K562 (cell line): ENCODE measurements around the gene PI4KA. TPM values are rescaled to one million over a fixed set of nuclear protein-coding genes. Genes with fewer than 3 reads are reported as not detected.

Experiments used
- ATAC-seq: fragments of 200-7000 bp; cut with Tn5 transposase; 3 replicates; pipeline ENCODE4 v1.9.1; 2020; ENCODE audit warnings: moderate library complexity
- BruUV-seq: library from RNA; stranded (reverse); fragments of 400-500 nt; replicated peaks from 2 replicates; lab custom pipeline; 2021; lab: Mats Ljungman, UMichigan
- CTCF ChIA-PET: fragments of 300-600 bp; formaldehyde crosslinking; extraction: SDS; loops from one replicate; lab custom pipeline; 2021; ENCODE audit warnings: low intra/inter-chr PET ratio; lab: Yijun Ruan, JAX
- POLR2A ChIA-PET: fragments of 300-600, 350-650 bp; sonication (Branson Sonifier 250); formaldehyde crosslinking; extraction: SDS; loops from one replicate; lab custom pipeline; 2021; ENCODE audit warnings: antibody characterized with exemption, inconsistent platforms; lab: Yijun Ruan, JAX
- DNase-seq, 4 experiments: peaks; one replicate each; pipeline versions ENCODE4 v3.0.0 to v3.0.0-alpha.2; 2011 to 2018; ENCODE audit warnings: low spot score in 3 of 4, mixed read lengths in 3 of 4; ENCODE audit errors: extremely low read depth in 1 of 4
- FAIRE-seq: peaks from 2 replicates; lab custom pipeline; 2011; peaks lifted over from hg19 to GRCh38; lab: Jason Lieb, UNC
- H2AFZ ChIP-seq: 2 replicates; pipeline ENCODE4 v1.6.0; 2011; ENCODE audit warnings: low read depth, low read length, control low read depth, inconsistent platforms
- H3K27ac ChIP-seq: fragments of 200-600 bp; 3 replicates; pipeline ENCODE4 v1.8.0; 2011; ENCODE audit warnings: low read depth, mild to moderate bottlenecking, control low read depth, inconsistent platforms, low read length, moderate library complexity, mixed read lengths; ENCODE audit errors: extremely low read depth
- H3K27me3 ChIP-seq, 2 experiments: fragments of 300-600 bp in 1 of 2; 2 replicates in 1 of 2; 3 replicates in 1 of 2; pipeline versions ENCODE4 v1.6.0 to v1.8.0; 2011; ENCODE audit warnings: inconsistent platforms in 2 of 2, low read length in 2 of 2, mild to moderate bottlenecking in 1 of 2, mixed read lengths in 1 of 2, moderate library complexity in 1 of 2; ENCODE audit not compliant: control insufficient read depth in 2 of 2, insufficient read depth in 2 of 2
- H3K36me3 ChIP-seq: fragments of 300-600 bp; 3 replicates; pipeline ENCODE4 v1.8.0; 2011; ENCODE audit warnings: mild to moderate bottlenecking, low read length, inconsistent platforms; ENCODE audit not compliant: control insufficient read depth, insufficient read depth
- H3K4me1 ChIP-seq, 2 experiments: fragments of 200-600 bp in 1 of 2; replicated peaks in 1 of 2; 2 replicates in 1 of 2; 3 replicates in 1 of 2; pipeline versions ENCODE4 v1.5.1 to v1.8.0; 2011; ENCODE audit warnings: inconsistent platforms in 2 of 2, low read length in 2 of 2, mild to moderate bottlenecking in 1 of 2, mixed read lengths in 1 of 2, moderate library complexity in 1 of 2; ENCODE audit not compliant: control insufficient read depth in 2 of 2, insufficient read depth in 2 of 2
- H3K4me2 ChIP-seq: 2 replicates; pipeline ENCODE4 v1.6.1; 2011; ENCODE audit warnings: low read length, control low read depth, inconsistent platforms, mixed read lengths; ENCODE audit not compliant: insufficient read depth
- H3K4me3 ChIP-seq: fragments of 200-600 bp; sonication (generic), shearing (Covaris generic); 2 replicates; pipeline ENCODE4 v1.5.1; 2016; ENCODE audit warnings: control low read depth, inconsistent platforms
- H3K79me2 ChIP-seq: fragments of 200-600 bp; 3 replicates; pipeline ENCODE4 v1.8.0; 2011; ENCODE audit warnings: low read length, inconsistent platforms; ENCODE audit not compliant: control insufficient read depth, insufficient read depth
- H3K9ac ChIP-seq, 2 experiments: 2 replicates each; pipeline versions ENCODE4 v1.6.0 to v1.6.1; 2011; ENCODE audit warnings: low read depth in 2 of 2, low read length in 2 of 2, control low read depth in 1 of 2, inconsistent platforms in 1 of 2, mild to moderate bottlenecking in 1 of 2, mixed read lengths in 1 of 2; ENCODE audit not compliant: insufficient read depth in 1 of 2
- H3K9me1 ChIP-seq: one replicate; pipeline ENCODE4 v1.6.0; 2011; ENCODE audit warnings: inconsistent platforms, mild to moderate bottlenecking, low read length, moderate library complexity; ENCODE audit not compliant: control insufficient read depth, insufficient read depth
- H3K9me3 ChIP-seq: replicated peaks from 2 replicates; pipeline ENCODE4 v1.5.1; 2011; ENCODE audit warnings: low read depth, low read length, inconsistent platforms; ENCODE audit not compliant: control insufficient read depth, insufficient read depth
- H4K20me1 ChIP-seq: replicated peaks from 2 replicates; pipeline ENCODE4 v1.6.1; 2011; ENCODE audit warnings: low read length, inconsistent platforms, mixed read lengths; ENCODE audit not compliant: control insufficient read depth, insufficient read depth
- FOS ChIP-seq: IDR thresholded peaks from 3 replicates; pipeline ENCODE4 v1.6.1; 2011; ENCODE audit not compliant: insufficient read length; ENCODE audit errors: extremely low read depth
- HDAC1 ChIP-seq, 2 experiments: fragments of 450-650 bp; IDR thresholded peaks; 2 replicates each; pipeline ENCODE4 v1.6.1; 2016 to 2017; ENCODE audit warnings: inconsistent platforms in 1 of 2, mild to moderate bottlenecking in 1 of 2, moderate library complexity in 1 of 2
- IRF2 ChIP-seq: sonication (generic); formaldehyde crosslinking; IDR thresholded peaks from 2 replicates; pipeline ENCODE4 v1.8.1; 2022; ENCODE audit warnings: mild to moderate bottlenecking, missing genetic modification reagents
- MED1 ChIP-seq: sonication (generic); formaldehyde crosslinking; IDR thresholded peaks from 2 replicates; pipeline ENCODE4 v1.8.1; 2023; ENCODE audit warnings: missing genetic modification reagents, borderline replicate concordance
- MYC ChIP-seq, 2 experiments: fragments of 250-450 bp in 1 of 2; sonication (Bioruptor Pico) in 1 of 2; IDR thresholded peaks; 2 replicates each; pipeline versions ENCODE4 v1.5.1 to v1.6.1; 2012 to 2021; ENCODE audit warnings: low read depth in 2 of 2, borderline replicate concordance in 1 of 2, improper control_type of control experiment in 1 of 2, low read length in 1 of 2, mild to moderate bottlenecking in 1 of 2, moderate library complexity in 1 of 2
- PHTF2 ChIP-seq: fragments of 250-450 bp; sonication (Bioruptor Pico); IDR thresholded peaks from 2 replicates; pipeline ENCODE4 v1.5.0; 2021; ENCODE audit warnings: mild to moderate bottlenecking
- PTTG1 ChIP-seq: fragments of 450-650 bp; IDR thresholded peaks from 2 replicates; pipeline ENCODE4 v1.6.1; 2016; ENCODE audit warnings: low read depth, mild to moderate bottlenecking, missing genetic modification characterization, missing compliant biosample characterization
- RBBP5 ChIP-seq: fragments of 200-600 bp; sonication (generic); IDR thresholded peaks from 2 replicates; pipeline ENCODE4 v1.6.1; 2012; ENCODE audit warnings: borderline replicate concordance, mild to moderate bottlenecking, low read length, control low read depth, inconsistent platforms; ENCODE audit not compliant: insufficient read depth, poor library complexity, severe bottlenecking
- RBM15 ChIP-seq: fragments of 200-400 bp; formaldehyde crosslinking; IDR thresholded peaks from 2 replicates; pipeline ENCODE4 v1.6.1; 2018; ENCODE audit warnings: mild to moderate bottlenecking, low read length, moderate library complexity; ENCODE audit not compliant: insufficient read depth
- SIN3B ChIP-seq: fragments of 450-650 bp; IDR thresholded peaks from 2 replicates; pipeline ENCODE4 v1.6.1; 2017; ENCODE audit warnings: low read depth, mild to moderate bottlenecking, moderate library complexity
- SMAD2 ChIP-seq: fragments of 150-350 bp; IDR thresholded peaks from 2 replicates; pipeline ENCODE4 v1.6.1; 2014; ENCODE audit warnings: low read depth, mild to moderate bottlenecking, low read length
- SMARCB1 ChIP-seq: IDR thresholded peaks from 2 replicates; pipeline ENCODE4 v1.6.1; 2011; ENCODE audit warnings: improper control_type of control experiment, low read depth; ENCODE audit not compliant: insufficient read length
- SMARCE1 ChIP-seq: fragments of 450-650 bp; IDR thresholded peaks from 2 replicates; pipeline ENCODE4 v1.7.1; 2016; ENCODE audit warnings: mild to moderate bottlenecking
- SOX6 ChIP-seq: fragments of 450-650 bp; IDR thresholded peaks from 2 replicates; pipeline ENCODE4 v1.6.1; 2014; ENCODE audit warnings: mild to moderate bottlenecking
- TCFL5 ChIP-seq: fragments of 250-450 bp; sonication (Bioruptor Pico); conservative IDR thresholded peaks from 2 replicates; pipeline ENCODE4 v1.6.1; 2021; ENCODE audit warnings: mild to moderate bottlenecking, moderate library complexity, matching md5 sums
- ZBTB1 ChIP-seq: sonication (generic); formaldehyde crosslinking; IDR thresholded peaks from 2 replicates; pipeline ENCODE4 v1.8.1; 2023; ENCODE audit warnings: missing genetic modification reagents, low read depth, mild to moderate bottlenecking, borderline replicate concordance
- ZBTB26 ChIP-seq: fragments of 450-650 bp; formaldehyde crosslinking; IDR thresholded peaks from 2 replicates; pipeline ENCODE4 v1.4.0; 2022; ENCODE audit warnings: missing genetic modification characterization
- ZBTB8A ChIP-seq: fragments of 450-650 bp; IDR thresholded peaks from 2 replicates; pipeline ENCODE4 v1.6.1; 2018; ENCODE audit warnings: mild to moderate bottlenecking, moderate library complexity; ENCODE audit not compliant: partially characterized antibody
- ZNF507 ChIP-seq: conservative IDR thresholded peaks from 2 replicates; pipeline ENCODE4 v1.6.1; 2017; ENCODE audit warnings: missing genetic modification characterization, missing compliant biosample characterization
- ZNF551 ChIP-seq: fragments of 250-450 bp; sonication (Bioruptor Pico); IDR thresholded peaks from 2 replicates; pipeline ENCODE4 v1.5.0; 2021; ENCODE audit warnings: mild to moderate bottlenecking, moderate library complexity
- ZNF778 ChIP-seq: fragments of 450-650 bp; formaldehyde crosslinking; IDR thresholded peaks from 2 replicates; pipeline ENCODE4 v1.4.0; 2020; ENCODE audit warnings: mild to moderate bottlenecking, moderate library complexity
- ZNF79 ChIP-seq: fragments of 250-450 bp; sonication (Bioruptor Pico); IDR thresholded peaks from 2 replicates; pipeline ENCODE4 v1.4.0; 2020; ENCODE audit warnings: low read depth, mild to moderate bottlenecking, moderate library complexity
- WGBS: fragments of 100-300 bp; shearing (Covaris generic); methylation state at CpG from one replicate; pipeline ENCODE4 v1.1.6; 2016; ENCODE audit warnings: low coverage, mixed read lengths; ENCODE audit not compliant: insufficient coverage; ENCODE audit errors: missing lambda C conversion rate; 5-methylcytosine and 5-hydroxymethylcytosine counted together
- in situ Hi-C: fragments of 300-500 bp; cut with MboI; formaldehyde crosslinking; loops from 4 replicates; pipeline ENCODE4 v1.15.0; 2018; ENCODE audit warnings: inconsistent platforms, mixed read lengths
- intact Hi-C: fragments of 100-400 bp; cut with micrococcal nuclease; formaldehyde crosslinking; loops from 2 replicates; pipeline ENCODE4 v1.14.2; 2022
- polyA plus RNA-seq, 8 experiments: library from polyadenylated mRNA; depleted of rRNA in 4 of 8; stranded (reverse) in 5 of 8; unstranded in 3 of 8; fragments of >200 nt; fragmentation: Nextera tagmentation in 2 of 8; fragmentation: Illumina TruSeq in 1 of 8; extraction: Ambion mirVana in 2 of 8; extraction: Trizol in 1 of 8; gene quantifications; 2 replicates each; pipeline versions ENCODE4 v1.2.1 to v1.2.3, GENCODE V29; 2011 to 2014; ENCODE audit warnings: inconsistent platforms in 1 of 8, missing spikeins in 1 of 8
- total RNA-seq, 7 experiments: library from RNA; depleted of rRNA in 6 of 7; stranded (reverse); fragments of >200 nt in 6 of 7; fragmentation: Illumina TruSeq in 2 of 7; extraction: Trizol in 2 of 7; gene quantifications; 2 replicates each; pipeline versions ENCODE4 v1.2.1 to v1.2.3, GENCODE V29; 2011 to 2021; ENCODE audit warnings: low replicate concordance in 1 of 7

Gene PI4KA
- total and polyA plus RNA-seq, 9 of the 15 experiments (the other 6 are each of a cell fraction or from before 2014, with no cell fraction given): 7.3 to 187 (median 84.7) TPM

GRCh38 chr22:20756846-20757245 lies 101.8 kb downstream of the PI4KA start:
- Histone ChIP-seq H3K4me1 (peaks cover 0 to 3% of the 10 kb centered on the region in 2 experiments; a peak in 1 of 5 replicates), H3K9me1 (no peaks in the 10 kb centered on the region), H3K79me2 (no peaks in the 10 kb centered on the region), H3K27me3 (no peaks in the 10 kb centered on the region), H3K27ac (no peak overlapping the region), H2AFZ (no peak overlapping the region), H3K9ac (no peak overlapping the region), H4K20me1 (no peaks in the 10 kb centered on the region), H3K4me3 (no peak overlapping the region), H3K9me3 (no peaks in the 10 kb centered on the region), H3K36me3 (peaks cover 38% of the 10 kb centered on the region), H3K4me2 (no peak overlapping the region)
- CTCF ChIA-PET: no interaction called here
- DNase-seq (no peak), ATAC-seq (no peak), FAIRE-seq (no peak)
- POLR2A ChIA-PET: interaction anchor here (1.0 to 3.9 kb wide), 4 partner anchors 9 to 18 kb away, joined by 4 to 27 read pairs (median 14); partner anchors contain the start of gene SERPIND1
- intact Hi-C loops (no loop called here), in situ Hi-C loops (no loop called here)
- no TSS peak for BruUV-seq
- WGBS: 80% methylated on average over 3 of the region's 3 CpGs
- TF ChIP-seq SMARCB1: no peak
- TF ChIP-seq IRF2: 0 out of 2 replicates have a peak, but pooled peaks have one; percentile 37
- TF ChIP-seq TCFL5: no peak
- TF ChIP-seq ZBTB1 (CRISPR knock-in tag): no peak
- no peak for TF ChIP-seq SMARCE1
- TF ChIP-seq SIN3B: no peak
- no peak for TF ChIP-seq FOS
- no peak for TF ChIP-seq ZNF507 (tag)
- TF ChIP-seq SOX6: no peak
- no peak for TF ChIP-seq HDAC1 (IDR thresholded peaks at IDR 0.05)
- peak; percentile 17; the same call in 1 of the 2 replicates for TF ChIP-seq SMAD2
- no peak for TF ChIP-seq ZNF79 (CRISPR knock-in tag)
- TF ChIP-seq PHTF2 (CRISPR knock-in tag): no peak
- no peak for TF ChIP-seq ZNF551 (CRISPR knock-in tag)
- TF ChIP-seq ZBTB8A: no peak
- no peak for TF ChIP-seq MED1 (CRISPR knock-in tag)
- no peak for TF ChIP-seq PTTG1 (tag)
- TF ChIP-seq MYC (IDR thresholded peaks at IDR 0.05; ENCODE audit: low read depth, low read length): no peak
- peak; percentile 71; the same call in 1 of the 2 replicates for TF ChIP-seq MYC (CRISPR knock-in tag; IDR thresholded peaks at IDR 0.05; ENCODE audit: borderline replicate concordance, low read depth)
- TF ChIP-seq RBM15: no peak
- no peak for TF ChIP-seq RBBP5
- 0 out of 2 replicates have a peak, but pooled peaks have one; percentile 4 for TF ChIP-seq ZNF778 (CRISPR knock-in tag)
- no peak for TF ChIP-seq ZBTB26 (CRISPR knock-in tag)
